Peyer's patch (tissue), 4 donors: ENCODE data around the gene MRTFB.

Experiments
- POLR2A ChIP-seq, 2 donors: fragments of 450-650 bp; IDR thresholded peaks; one replicate each; pipeline ENCODE4 v1.5.1; 2017; ENCODE audit warnings: antibody characterized with exemption in 2 of 2, mild to moderate bottlenecking in 2 of 2, moderate library complexity in 2 of 2
- TF ChIP-seq, protein P1 (sequence below), 6 experiments: fragments of 450-650 bp in 4 of 6; fragments of 200-600 bp in 2 of 6; sonication (generic) in 1 of 6; IDR thresholded peaks; one replicate each; pipeline ENCODE4 v1.5.1; 2017 to 2019; ENCODE audit warnings: antibody characterized with exemption in 6 of 6, mild to moderate bottlenecking in 3 of 6, moderate library complexity in 1 of 6

DNA sequence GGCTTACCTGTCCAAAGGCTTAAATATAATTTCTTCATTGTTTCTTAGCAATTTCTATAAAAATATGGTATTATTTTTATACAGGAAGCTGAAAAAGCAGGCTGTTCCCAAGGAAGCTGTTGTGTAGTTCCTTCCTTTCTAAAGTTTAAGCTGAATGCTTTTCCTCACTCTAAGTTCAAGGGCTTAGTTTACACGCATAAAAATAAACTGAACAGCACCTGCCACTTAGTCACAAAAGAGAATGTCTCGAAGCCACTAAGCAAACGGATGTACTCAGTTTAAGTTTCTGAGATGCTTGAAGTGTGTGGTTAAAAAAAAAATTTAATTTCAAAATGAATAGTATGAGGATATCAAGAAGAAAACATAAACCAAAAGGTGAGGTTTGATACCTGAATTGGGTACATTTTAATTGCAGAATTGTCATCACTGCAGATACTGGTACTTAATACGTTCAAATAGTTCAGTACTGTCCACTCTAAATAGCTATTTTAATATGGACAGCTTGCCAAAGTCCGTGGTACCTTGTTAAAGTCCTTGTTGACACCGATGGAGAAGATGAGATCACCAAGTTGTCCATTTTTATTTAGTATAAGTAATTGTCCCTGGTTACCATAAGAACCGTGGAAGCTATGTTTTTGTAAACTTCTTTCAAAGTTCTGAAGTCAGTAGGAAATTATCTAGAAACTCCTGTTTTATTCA lies 38.1 kb downstream of the MRTFB start:
- TF ChIP-seq POLR2A (IDR thresholded peaks at IDR 0.05) = no peak
- TF ChIP-seq, protein P1, sequence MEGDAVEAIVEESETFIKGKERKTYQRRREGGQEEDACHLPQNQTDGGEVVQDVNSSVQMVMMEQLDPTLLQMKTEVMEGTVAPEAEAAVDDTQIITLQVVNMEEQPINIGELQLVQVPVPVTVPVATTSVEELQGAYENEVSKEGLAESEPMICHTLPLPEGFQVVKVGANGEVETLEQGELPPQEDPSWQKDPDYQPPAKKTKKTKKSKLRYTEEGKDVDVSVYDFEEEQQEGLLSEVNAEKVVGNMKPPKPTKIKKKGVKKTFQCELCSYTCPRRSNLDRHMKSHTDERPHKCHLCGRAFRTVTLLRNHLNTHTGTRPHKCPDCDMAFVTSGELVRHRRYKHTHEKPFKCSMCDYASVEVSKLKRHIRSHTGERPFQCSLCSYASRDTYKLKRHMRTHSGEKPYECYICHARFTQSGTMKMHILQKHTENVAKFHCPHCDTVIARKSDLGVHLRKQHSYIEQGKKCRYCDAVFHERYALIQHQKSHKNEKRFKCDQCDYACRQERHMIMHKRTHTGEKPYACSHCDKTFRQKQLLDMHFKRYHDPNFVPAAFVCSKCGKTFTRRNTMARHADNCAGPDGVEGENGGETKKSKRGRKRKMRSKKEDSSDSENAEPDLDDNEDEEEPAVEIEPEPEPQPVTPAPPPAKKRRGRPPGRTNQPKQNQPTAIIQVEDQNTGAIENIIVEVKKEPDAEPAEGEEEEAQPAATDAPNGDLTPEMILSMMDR (IDR thresholded peaks at IDR 0.05) = no peak
